Erythroblast (primary cell): ENCODE measurements around the gene PLCXD3.

ENCODE experiments used
- GATA1 ChIP-seq: IDR thresholded peaks from 2 replicates; pipeline ENCODE4 v1.6.1; 2011; ENCODE audit warnings: low read depth, mild to moderate bottlenecking, control low read depth, low read length, moderate library complexity
- POLR2A ChIP-seq: IDR thresholded peaks from 2 replicates; pipeline ENCODE4 v1.6.1; 2011; ENCODE audit warnings: mild to moderate bottlenecking, low read length

GRCh38 chr5:41412496-41412895 lies 97.9 kb downstream of the PLCXD3 start:
- TF ChIP-seq POLR2A (no peak), GATA1 (no peak)
